Stimulated activated memory B cell treated with anti-CD40 and anti-IgM and Interleukin-4, amounts not matched to agents 10 μg/mL and 1 μg/mL and 100 μg/mL, for 72 hours (primary cell): ENCODE measurements around the gene PRR23A.

Experiments
- ATAC-seq: fragments of 150-1000 bp; cut with Tn5 transposase; 2 replicates; pipeline ENCODE4 v1.10.0; 2021
- H3K27ac Mint-ChIP-seq: one replicate; pipeline ENCODE4 v1.8.0; 2022; ENCODE audit warnings: mild to moderate bottlenecking, mixed read lengths
- H3K27me3 Mint-ChIP-seq: one replicate; pipeline ENCODE4 v1.8.0; 2022; ENCODE audit warnings: mixed read lengths
- H3K36me3 Mint-ChIP-seq: one replicate; pipeline ENCODE4 v1.8.0; 2022; ENCODE audit warnings: mixed read lengths
- H3K4me1 Mint-ChIP-seq: one replicate; pipeline ENCODE4 v1.8.0; 2022; ENCODE audit warnings: mixed read lengths
- H3K4me3 Mint-ChIP-seq: one replicate; pipeline ENCODE4 v1.8.0; 2022; ENCODE audit warnings: mild to moderate bottlenecking, moderate library complexity, mixed read lengths
- H3K9me3 Mint-ChIP-seq: one replicate; pipeline ENCODE4 v1.8.0; 2022; ENCODE audit warnings: mixed read lengths

Gene PRR23A

GRCh38 chr3:138987181-138987580, 18.9 kb downstream of the PRR23A start:
- Mint-ChIP-seq H3K36me3 (no peaks in the 10 kb centered on the region), H3K27me3 (no peaks in the 10 kb centered on the region), H3K4me3 (no peak overlapping the region), H3K4me1 (no peaks in the 10 kb centered on the region), H3K9me3 (no peaks in the 10 kb centered on the region), H3K27ac (no peak overlapping the region)
- ATAC-seq, result no peak

DNA sequence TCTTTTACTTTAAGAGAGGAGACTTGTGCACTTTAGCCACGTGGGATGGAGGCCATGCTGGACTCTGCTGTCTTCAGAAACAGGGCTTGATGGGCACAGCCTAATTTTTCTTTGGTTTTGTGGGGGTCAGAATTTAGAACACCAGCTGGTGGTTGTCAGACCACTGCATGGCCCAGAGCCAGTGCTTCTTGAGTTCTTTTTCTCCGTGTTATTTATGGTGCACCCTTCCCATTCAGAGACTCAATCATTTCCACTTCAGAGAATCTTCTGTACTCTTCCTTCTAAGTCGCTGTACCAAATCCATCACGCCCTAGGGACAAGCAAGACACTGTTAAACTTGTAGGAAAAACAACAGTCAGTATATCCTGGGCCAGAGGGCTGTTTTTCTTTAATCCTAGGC, 20.1 kb downstream of the PRR23A start:
- no peak overlapping the region for H3K4me3 Mint-ChIP-seq
- no peaks in the 10 kb centered on the region for H3K9me3 Mint-ChIP-seq
- H3K4me1 Mint-ChIP-seq, result no peaks in the 10 kb centered on the region
- H3K27me3 Mint-ChIP-seq, result peaks cover under 1% of the 10 kb centered on the region
- ATAC-seq, result no peak
- no peak overlapping the region for H3K27ac Mint-ChIP-seq
- no peaks in the 10 kb centered on the region for H3K36me3 Mint-ChIP-seq

GRCh38 chr3:138984816-138985215, 21.3 kb downstream of the PRR23A start:
- ATAC-seq, result no peak
- H3K4me1 Mint-ChIP-seq, result no peaks in the 10 kb centered on the region
- H3K27ac Mint-ChIP-seq, result no peak overlapping the region
- H3K36me3 Mint-ChIP-seq, result no peaks in the 10 kb centered on the region
- peaks cover 11% of the 10 kb centered on the region for H3K27me3 Mint-ChIP-seq
- no peak overlapping the region for H3K4me3 Mint-ChIP-seq
- H3K9me3 Mint-ChIP-seq, result no peaks in the 10 kb centered on the region

GRCh38 chr3:138976047-138976446, 30.0 kb downstream of the PRR23A start:
- H3K4me1 Mint-ChIP-seq, result no peaks in the 10 kb centered on the region
- no peak overlapping the region for H3K4me3 Mint-ChIP-seq
- no peaks in the 10 kb centered on the region for H3K9me3 Mint-ChIP-seq
- ATAC-seq, result no peak
- H3K36me3 Mint-ChIP-seq, result no peaks in the 10 kb centered on the region
- H3K27ac Mint-ChIP-seq, result no peak overlapping the region
- H3K27me3 Mint-ChIP-seq, result peaks cover 30% of the 10 kb centered on the region

GRCh38 chr3:138975351-138975750, 30.7 kb downstream of the PRR23A start:
- H3K27me3 Mint-ChIP-seq, result peaks cover 27% of the 10 kb centered on the region
- no peak overlapping the region for H3K27ac Mint-ChIP-seq
- ATAC-seq, result no peak
- H3K9me3 Mint-ChIP-seq, result no peaks in the 10 kb centered on the region
- no peaks in the 10 kb centered on the region for H3K36me3 Mint-ChIP-seq
- H3K4me1 Mint-ChIP-seq, result no peaks in the 10 kb centered on the region
- no peak overlapping the region for H3K4me3 Mint-ChIP-seq

DNA sequence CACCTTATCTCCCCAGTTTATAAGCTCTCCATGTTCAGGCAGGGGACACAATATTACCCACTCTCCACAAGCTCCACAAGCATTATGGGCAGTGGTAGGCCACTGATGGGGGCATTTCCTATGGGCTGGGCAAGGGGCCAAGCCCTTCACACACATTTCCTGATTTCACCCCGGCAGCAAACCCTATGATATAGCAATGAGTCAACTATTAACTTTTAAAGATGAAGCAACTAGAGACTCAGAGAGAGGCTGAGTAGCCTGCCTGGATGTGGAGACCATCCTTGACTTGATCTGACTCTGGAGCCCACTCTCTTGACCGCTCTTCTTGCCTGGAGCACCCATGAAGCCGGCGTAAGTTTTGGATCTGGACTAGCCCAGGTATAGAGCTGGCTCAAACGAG, 31.6 kb downstream of the PRR23A start:
- Mint-ChIP-seq H3K36me3 (no peaks in the 10 kb centered on the region), H3K4me3 (no peak overlapping the region), H3K27me3 (peaks cover 23% of the 10 kb centered on the region), H3K4me1 (no peaks in the 10 kb centered on the region), H3K9me3 (no peaks in the 10 kb centered on the region), H3K27ac (no peak overlapping the region)
- no peak for ATAC-seq

DNA sequence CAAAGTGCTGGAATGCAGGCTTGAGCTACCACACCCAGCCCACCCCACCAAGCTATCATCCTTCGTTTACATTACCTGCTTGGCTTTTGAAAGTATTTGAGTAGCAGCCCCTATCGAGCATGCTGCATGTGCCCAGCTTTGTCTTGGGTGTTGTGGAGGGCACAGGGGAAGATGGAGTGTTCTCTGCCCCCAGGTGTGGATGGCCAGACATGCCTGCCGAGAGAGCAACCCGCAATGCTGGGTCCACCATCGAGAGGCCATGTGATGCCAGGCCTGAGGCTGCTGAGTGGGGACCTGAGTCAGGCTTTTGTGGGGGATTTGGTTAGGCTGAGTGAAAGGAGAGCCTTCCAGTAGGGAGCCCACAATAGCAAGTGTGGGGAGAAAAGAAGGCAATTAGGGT, 33.1 kb downstream of the PRR23A start:
- ATAC-seq, result no peak
- no peaks in the 10 kb centered on the region for H3K4me1 Mint-ChIP-seq
- no peak overlapping the region for H3K4me3 Mint-ChIP-seq
- peaks cover 23% of the 10 kb centered on the region for H3K27me3 Mint-ChIP-seq
- no peaks in the 10 kb centered on the region for H3K9me3 Mint-ChIP-seq
- no peak overlapping the region for H3K27ac Mint-ChIP-seq
- H3K36me3 Mint-ChIP-seq, result no peaks in the 10 kb centered on the region

DNA sequence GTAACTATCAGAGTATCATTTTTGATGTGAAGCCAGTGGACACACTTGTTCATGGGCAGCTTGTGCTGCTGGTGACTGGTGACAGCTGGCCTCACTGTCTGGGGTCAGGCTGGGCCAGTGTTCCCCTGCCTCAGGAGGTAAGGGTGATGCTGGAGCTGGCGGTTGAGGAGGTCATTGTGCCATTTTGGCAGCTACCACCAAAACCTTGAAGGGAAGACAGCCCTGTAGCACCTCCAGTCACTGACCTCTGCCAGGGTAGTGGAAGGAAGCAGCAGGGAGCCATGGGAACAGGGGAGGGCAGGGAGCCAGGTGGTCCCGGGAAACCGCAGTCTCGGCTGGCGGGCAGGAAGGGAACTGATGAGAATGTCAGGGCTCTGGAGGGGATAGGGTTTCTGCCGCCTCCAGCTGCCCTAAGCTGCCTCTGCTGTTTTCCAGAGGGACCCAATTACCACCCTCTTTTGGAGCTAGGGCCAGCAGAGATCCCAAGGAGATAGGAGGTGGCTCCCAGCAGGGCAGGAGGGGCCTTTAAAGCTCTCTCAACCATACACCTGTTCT, 34.2 kb downstream of the PRR23A start:
- ATAC-seq, result no peak
- no peaks in the 10 kb centered on the region for H3K36me3 Mint-ChIP-seq
- peaks cover 23% of the 10 kb centered on the region for H3K27me3 Mint-ChIP-seq
- H3K9me3 Mint-ChIP-seq, result peaks cover 4% of the 10 kb centered on the region
- H3K4me1 Mint-ChIP-seq, result no peaks in the 10 kb centered on the region
- H3K4me3 Mint-ChIP-seq, result no peak overlapping the region
- no peak overlapping the region for H3K27ac Mint-ChIP-seq

DNA sequence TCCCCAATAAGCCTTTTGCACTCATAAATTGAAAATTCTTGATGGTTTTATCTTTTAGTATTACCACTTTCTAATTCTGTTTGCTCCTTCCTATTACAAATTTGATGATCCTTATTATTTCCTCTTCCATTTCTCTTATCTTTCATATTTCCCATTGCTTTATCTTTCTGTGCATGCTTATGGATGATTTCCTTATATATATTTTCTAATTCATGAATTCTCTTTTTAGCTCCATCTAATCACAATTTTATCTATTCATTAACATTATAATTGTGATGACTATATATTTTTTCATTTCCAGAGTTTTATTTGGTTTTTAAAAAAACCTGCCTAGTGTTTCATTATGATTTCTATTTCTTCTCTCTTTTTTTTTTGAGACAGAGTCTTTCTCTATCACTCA, 41.1 kb downstream of the PRR23A start:
- H3K4me1 Mint-ChIP-seq, result peaks cover 17% of the 10 kb centered on the region
- H3K27me3 Mint-ChIP-seq, result peaks cover 34% of the 10 kb centered on the region
- no peaks in the 10 kb centered on the region for H3K36me3 Mint-ChIP-seq
- no peak for ATAC-seq
- peaks cover 10% of the 10 kb centered on the region for H3K9me3 Mint-ChIP-seq
- no peak overlapping the region for H3K4me3 Mint-ChIP-seq
- no peak overlapping the region for H3K27ac Mint-ChIP-seq

- Mint-ChIP-seq H3K27ac (no peak overlapping the region), H3K9me3 (peaks cover 10% of the 10 kb centered on the region), H3K36me3 (no peaks in the 10 kb centered on the region), H3K4me1 (peaks cover 18% of the 10 kb centered on the region), H3K27me3 (peaks cover 38% of the 10 kb centered on the region), H3K4me3 (no peak overlapping the region)
- ATAC-seq, result no peak
Observed at GRCh38 chr3:138964264-138964663, 41.8 kb downstream of the PRR23A start.

DNA sequence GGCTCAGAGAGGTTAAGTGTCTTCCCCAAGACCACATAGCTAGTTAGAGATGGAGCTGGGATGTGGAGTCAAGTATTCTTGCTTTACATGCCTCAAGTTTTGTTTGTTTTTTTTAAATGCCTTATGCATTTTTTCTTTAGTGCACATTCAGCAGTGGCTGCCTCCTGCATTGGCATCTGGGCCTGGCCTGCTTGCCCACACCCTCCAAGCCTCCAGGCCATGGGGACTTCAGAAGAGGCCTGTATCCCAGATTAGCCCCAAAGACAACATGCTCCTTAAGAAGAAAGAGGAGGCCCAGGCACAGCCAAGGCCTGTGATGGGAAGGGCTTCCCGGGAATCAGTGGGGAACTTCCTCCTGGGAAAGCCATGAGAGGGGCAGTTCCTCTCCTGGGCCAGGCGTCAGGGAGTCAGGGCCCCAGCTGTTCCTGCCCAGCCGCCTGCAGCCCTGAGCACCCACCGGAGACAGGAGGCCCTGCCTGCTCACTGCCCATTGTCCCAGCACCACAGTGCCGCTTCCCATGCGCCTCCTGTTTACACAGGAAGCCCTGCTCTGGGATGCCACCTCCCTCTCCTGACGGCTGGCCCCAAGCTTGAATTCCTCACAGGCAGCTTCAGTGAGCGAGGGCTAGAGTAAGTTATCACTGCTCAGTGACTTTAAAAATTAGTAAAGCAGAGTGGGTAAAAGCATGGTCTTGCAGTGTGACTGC, 43.1 kb downstream of the PRR23A start:
- no peak overlapping the region for H3K27ac Mint-ChIP-seq
- H3K4me3 Mint-ChIP-seq, result no peak overlapping the region
- peaks cover 50% of the 10 kb centered on the region for H3K27me3 Mint-ChIP-seq
- peaks cover 18% of the 10 kb centered on the region for H3K4me1 Mint-ChIP-seq
- peaks cover 10% of the 10 kb centered on the region for H3K9me3 Mint-ChIP-seq
- ATAC-seq, result no peak
- no peaks in the 10 kb centered on the region for H3K36me3 Mint-ChIP-seq

GRCh38 chr3:138960417-138960852, 45.6 kb downstream of the PRR23A start:
- Mint-ChIP-seq H3K4me3 (no peak overlapping the region), H3K4me1 (peaks cover 18% of the 10 kb centered on the region), H3K27ac (no peak overlapping the region), H3K27me3 (peaks cover 65% of the 10 kb centered on the region), H3K36me3 (no peaks in the 10 kb centered on the region), H3K9me3 (peaks cover 6% of the 10 kb centered on the region)
- no peak for ATAC-seq
